NK-92 (cell line): Measurements from ENCODE around the gene COL17A1.

ENCODE experiments used
- DNase-seq: peaks from one replicate; lab custom pipeline; 2025; ENCODE audit not compliant: unreplicated experiment; lab: John Stamatoyannopoulos, UW

Gene COL17A1

GRCh38 chr10:104098358-104098925, 12.8 kb upstream of the COL17A1 start:
- DNase-seq: no peak

- DNase-seq: no peak
These were observed 11.0 kb upstream of the COL17A1 start for GRCh38 chr10:104096692-104097091.

- no peak for DNase-seq
These were observed 7.1 kb upstream of the COL17A1 start for GRCh38 chr10:104092749-104093148.

- no peak for DNase-seq
These were observed 4.9 kb upstream of the COL17A1 start for GRCh38 chr10:104090611-104091010.

- DNase-seq: no peak
These were observed 3.9 kb upstream of the COL17A1 start for GRCh38 chr10:104089621-104090020.

GRCh38 chr10:104088239-104088638, 2.6 kb upstream of the COL17A1 start:
- DNase-seq: no peak

GRCh38 chr10:104084482-104085142, 1.1 kb downstream of the COL17A1 start:
- no peak for DNase-seq

- DNase-seq: no peak
These were observed 3.7 kb downstream of the COL17A1 start for GRCh38 chr10:104081998-104082397.

GRCh38 chr10:104080762-104081161, 4.9 kb downstream of the COL17A1 start:
- no peak for DNase-seq

GRCh38 chr10:104077663-104078151, 8.0 kb downstream of the COL17A1 start:
- no peak for DNase-seq

GRCh38 chr10:104077247-104077646, 8.4 kb downstream of the COL17A1 start:
- no peak for DNase-seq

GRCh38 chr10:104076743-104077160, 8.9 kb downstream of the COL17A1 start:
- DNase-seq: no peak

- no peak for DNase-seq
These were observed 11.2 kb downstream of the COL17A1 start for GRCh38 chr10:104074505-104074904.

- DNase-seq: no peak
These were observed 12.9 kb downstream of the COL17A1 start for GRCh38 chr10:104072786-104073185.

- no peak for DNase-seq
These were observed 16.1 kb downstream of the COL17A1 start for GRCh38 chr10:104069613-104070012.

GRCh38 chr10:104067525-104067924, 18.2 kb downstream of the COL17A1 start:
- no peak for DNase-seq

- no peak for DNase-seq
These were observed 18.7 kb downstream of the COL17A1 start for GRCh38 chr10:104066945-104067344.

GRCh38 chr10:104065748-104066147, 19.9 kb downstream of the COL17A1 start:
- DNase-seq: no peak

GRCh38 chr10:104061196-104061595, 24.5 kb downstream of the COL17A1 start:
- DNase-seq: no peak

- DNase-seq: no peak
These were observed 26.3 kb downstream of the COL17A1 start for GRCh38 chr10:104059364-104059763.

- no peak for DNase-seq
These were observed 28.0 kb downstream of the COL17A1 start for GRCh38 chr10:104057717-104058116.

GRCh38 chr10:104056619-104057273, 28.9 kb downstream of the COL17A1 start:
- DNase-seq: no peak
